ES-I3 (cell line): Measurements from ENCODE around the gene OSBPL10.
"Not testable (repeated sequence)": the region's sequence is repeated elsewhere in the genome, so short reads cannot be mapped to it uniquely, and the experiment has no call there.

ENCODE experiments used
- H3K36me3 ChIP-seq: 2 replicates; pipeline ENCODE4 v1.6.1; 2013; ENCODE audit warnings: mild to moderate bottlenecking, low read length, control low read depth, moderate library complexity; ENCODE audit not compliant: insufficient read depth
- H3K4me1 ChIP-seq: 2 replicates; pipeline ENCODE4 v1.6.1; 2013; ENCODE audit warnings: mild to moderate bottlenecking, control low read depth, low read length; ENCODE audit not compliant: insufficient read depth
- H3K9ac ChIP-seq: 2 replicates; pipeline ENCODE4 v1.6.1; 2013; ENCODE audit warnings: low read depth, mild to moderate bottlenecking, low read length, moderate library complexity
- H3K9me3 ChIP-seq: 2 replicates; pipeline ENCODE4 v1.6.1; 2013; ENCODE audit warnings: mild to moderate bottlenecking, low read length, moderate library complexity; ENCODE audit not compliant: control insufficient read depth, insufficient read depth

OSBPL10 gene

GRCh38 chr3:31696815-31697548 lies 284.1 kb downstream of the OSBPL10 start:
- Histone ChIP-seq H3K36me3 (peaks cover 3% of the 10 kb centered on the region; the same call in 1 of the 2 replicates), H3K4me1 (peaks cover 10% of the 10 kb centered on the region; the same call in 1 of the 2 replicates), H3K9ac (no peak overlapping the region), H3K9me3 (no peaks in the 10 kb centered on the region; the same call in 1 of the 2 replicates)

- Histone ChIP-seq H3K9ac (no peak overlapping the region), H3K36me3 (peaks cover 7% of the 10 kb centered on the region; the same call in 1 of the 2 replicates), H3K9me3 (no peaks in the 10 kb centered on the region; the same call in 1 of the 2 replicates), H3K4me1 (peaks cover 10% of the 10 kb centered on the region; the same call in 1 of the 2 replicates)
These were observed 285.1 kb downstream of the OSBPL10 start for GRCh38 chr3:31696009-31696297.

- H3K9ac ChIP-seq: no peak overlapping the region
- H3K4me1 ChIP-seq: peaks cover 10% of the 10 kb centered on the region; the same call in 1 of the 2 replicates
- H3K9me3 ChIP-seq: peaks cover 3% of the 10 kb centered on the region; the same call in 1 of the 2 replicates
- H3K36me3 ChIP-seq: peaks cover 7% of the 10 kb centered on the region; the same call in 1 of the 2 replicates
These were observed 285.6 kb downstream of the OSBPL10 start for GRCh38 chr3:31695280-31696008.

GRCh38 chr3:31693346-31693745 lies 287.7 kb downstream of the OSBPL10 start:
- H3K36me3 ChIP-seq: peaks cover 15% of the 10 kb centered on the region; the same call in 1 of the 2 replicates
- no peak overlapping the region for H3K9ac ChIP-seq
- H3K4me1 ChIP-seq: peaks cover 10% of the 10 kb centered on the region; the same call in 1 of the 2 replicates
- H3K9me3 ChIP-seq: peaks cover 4% of the 10 kb centered on the region; the same call in 1 of the 2 replicates

- Histone ChIP-seq H3K36me3 (peaks cover 15% of the 10 kb centered on the region; the same call in 1 of the 2 replicates), H3K9me3 (peaks cover 4% of the 10 kb centered on the region; the same call in 1 of the 2 replicates), H3K4me1 (peaks cover 10% of the 10 kb centered on the region; the same call in 1 of the 2 replicates), H3K9ac (no peak overlapping the region)
These were observed 288.3 kb downstream of the OSBPL10 start for GRCh38 chr3:31692751-31693150.

- peaks cover 4% of the 10 kb centered on the region; the same call in 1 of the 2 replicates for H3K9me3 ChIP-seq
- H3K36me3 ChIP-seq: peaks cover 15% of the 10 kb centered on the region; the same call in 1 of the 2 replicates
- peaks cover 6% of the 10 kb centered on the region; the same call in 1 of the 2 replicates for H3K4me1 ChIP-seq
- H3K9ac ChIP-seq: no peak overlapping the region
These were observed 290.3 kb downstream of the OSBPL10 start for GRCh38 chr3:31690771-31691170.

GRCh38 chr3:31689523-31689922 lies 291.5 kb downstream of the OSBPL10 start:
- H3K36me3 ChIP-seq: peaks cover 15% of the 10 kb centered on the region; the same call in 1 of the 2 replicates
- not testable (repeated sequence) for H3K4me1 ChIP-seq, H3K9me3 ChIP-seq, H3K9ac ChIP-seq

GRCh38 chr3:31688984-31689383 lies 292.1 kb downstream of the OSBPL10 start:
- H3K36me3 ChIP-seq: peaks cover 15% of the 10 kb centered on the region; the same call in 1 of the 2 replicates
- H3K9me3 ChIP-seq: peaks cover 4% of the 10 kb centered on the region; the same call in 1 of the 2 replicates
- H3K4me1 ChIP-seq: no peaks in the 10 kb centered on the region
- no peak overlapping the region for H3K9ac ChIP-seq

- Histone ChIP-seq H3K36me3 (peaks cover 14% of the 10 kb centered on the region; the same call in 1 of the 2 replicates), H3K9me3 (peaks cover 4% of the 10 kb centered on the region; the same call in 1 of the 2 replicates), H3K4me1 (no peaks in the 10 kb centered on the region), H3K9ac (no peak overlapping the region)
These were observed 293.9 kb downstream of the OSBPL10 start for GRCh38 chr3:31687020-31687802.

- H3K36me3 ChIP-seq: peaks cover 3% of the 10 kb centered on the region
- H3K4me1 ChIP-seq: peaks cover 13% of the 10 kb centered on the region
- H3K9ac ChIP-seq: no peak overlapping the region
- H3K9me3 ChIP-seq: no peaks in the 10 kb centered on the region
These were observed 300.8 kb downstream of the OSBPL10 start for GRCh38 chr3:31680072-31680870.

- H3K36me3 ChIP-seq: peaks cover 7% of the 10 kb centered on the region
- peaks cover 13% of the 10 kb centered on the region for H3K4me1 ChIP-seq
- H3K9ac ChIP-seq: no peak overlapping the region
- H3K9me3 ChIP-seq: no peaks in the 10 kb centered on the region
These were observed 304.5 kb downstream of the OSBPL10 start for GRCh38 chr3:31676556-31676955.

GRCh38 chr3:31673950-31674349 lies 307.1 kb downstream of the OSBPL10 start:
- Histone ChIP-seq H3K36me3 (peaks cover 4% of the 10 kb centered on the region; the same call in 1 of the 2 replicates), H3K9ac (no peak overlapping the region)

GRCh38 chr3:31671976-31672375 lies 309.1 kb downstream of the OSBPL10 start:
- Histone ChIP-seq H3K36me3 (peaks cover 4% of the 10 kb centered on the region; the same call in 1 of the 2 replicates), H3K4me1 (0 out of 2 replicates have a peak, but pooled peaks cover 4% of the 10 kb centered on the region), H3K9ac (no peak overlapping the region), H3K9me3 (no peaks in the 10 kb centered on the region)

More at GRCh38 chr3:31673950-31674349, 307.1 kb downstream of the OSBPL10 start:
- Histone ChIP-seq H3K4me1 (peaks cover 6% of the 10 kb centered on the region), H3K9me3 (no peaks in the 10 kb centered on the region)
